Occipital lobe (tissue), 2 donors: ENCODE results near the gene CRYBG2. TPM values are rescaled to one million over a fixed set of nuclear protein-coding genes. Genes with fewer than 3 reads are reported as not detected.
"Not testable (repeated sequence)": the region's sequence is repeated elsewhere in the genome, so short reads cannot be mapped to it uniquely, and the experiment has no call there.

Experiments
- DNase-seq: peaks from one replicate; lab custom pipeline; 2025; lab: John Stamatoyannopoulos, UW
- total RNA-seq: library from RNA; depleted of rRNA; stranded (reverse); fragments of >200 nt; gene quantifications from one replicate; pipeline ENCODE4 v1.2.3, GENCODE V29; 2014

CRYBG2 gene
- total RNA-seq, 1 donor from 2014 or later = 1.1 TPM

DNA sequence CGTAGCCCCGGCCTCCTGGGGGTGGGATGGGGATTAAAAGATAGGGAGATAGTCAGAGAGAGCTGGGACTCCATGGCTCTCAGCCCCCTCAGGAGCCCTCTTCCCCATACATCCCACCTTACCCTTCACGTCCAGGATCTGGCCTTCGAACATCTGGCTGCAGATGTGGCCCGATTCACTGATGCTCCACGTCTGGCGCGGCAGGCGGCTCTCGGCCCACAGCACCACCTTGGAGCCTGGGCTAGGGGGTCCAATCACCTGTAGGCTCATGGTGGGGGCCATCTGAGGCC, 31.9 kb downstream of the CRYBG2 start:
- no peak for DNase-seq

DNA sequence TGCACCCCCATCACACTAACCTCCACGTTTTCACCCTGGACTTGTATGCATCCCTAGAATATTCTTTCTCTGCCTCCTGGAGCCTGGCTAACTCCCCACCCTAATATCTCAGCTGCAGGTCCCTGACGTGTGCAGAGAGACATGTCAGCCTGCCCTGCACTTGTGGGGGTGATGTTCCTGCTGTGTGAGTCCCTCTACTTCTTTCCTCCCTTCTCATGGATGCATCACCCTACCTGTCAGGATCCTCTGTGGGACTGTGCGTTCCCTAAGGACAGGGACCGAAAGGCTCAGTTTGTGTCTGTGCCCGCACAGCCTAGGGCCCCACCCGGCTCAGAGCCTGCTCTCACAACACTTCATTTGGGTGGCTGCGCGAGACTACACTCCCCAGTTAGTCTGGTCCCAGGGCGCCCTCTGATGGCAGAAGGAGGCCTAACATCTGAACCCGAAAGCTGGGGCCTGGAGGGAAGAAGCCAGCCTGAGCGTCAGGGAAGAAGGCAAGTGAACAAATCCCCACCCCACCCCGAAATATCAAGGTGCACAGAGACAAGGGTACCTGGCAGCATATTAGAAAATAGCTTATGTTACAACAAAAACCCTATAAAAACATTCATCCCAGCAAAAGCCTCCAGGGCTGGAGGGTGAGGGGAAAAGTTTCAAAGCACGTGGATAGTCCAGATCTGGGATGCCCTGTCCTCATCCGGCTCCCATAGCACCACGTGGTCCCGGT, 32.5 kb downstream of the CRYBG2 start:
- DNase-seq = peak; percentile 89

DNA sequence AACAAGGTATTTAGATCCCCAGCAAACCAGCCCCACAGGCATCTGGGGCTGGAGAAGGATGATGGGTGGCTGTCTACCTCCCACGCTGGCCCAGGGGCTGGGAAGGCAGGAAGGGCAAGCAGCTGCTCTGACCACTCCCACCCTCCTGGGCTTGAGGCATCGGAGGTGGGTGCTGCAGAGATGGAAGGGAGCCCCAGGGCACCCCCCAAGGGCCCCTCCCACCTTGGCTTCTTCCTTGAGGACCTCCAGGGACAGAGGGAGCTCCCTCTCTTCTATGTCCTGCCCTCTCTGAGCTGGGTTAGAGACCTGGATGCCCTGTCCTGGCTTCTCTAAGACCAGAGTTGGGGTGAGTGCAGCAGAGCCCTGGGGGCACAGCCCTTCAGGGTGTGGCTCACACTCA, 33.0 kb downstream of the CRYBG2 start:
- no peak for DNase-seq

DNA sequence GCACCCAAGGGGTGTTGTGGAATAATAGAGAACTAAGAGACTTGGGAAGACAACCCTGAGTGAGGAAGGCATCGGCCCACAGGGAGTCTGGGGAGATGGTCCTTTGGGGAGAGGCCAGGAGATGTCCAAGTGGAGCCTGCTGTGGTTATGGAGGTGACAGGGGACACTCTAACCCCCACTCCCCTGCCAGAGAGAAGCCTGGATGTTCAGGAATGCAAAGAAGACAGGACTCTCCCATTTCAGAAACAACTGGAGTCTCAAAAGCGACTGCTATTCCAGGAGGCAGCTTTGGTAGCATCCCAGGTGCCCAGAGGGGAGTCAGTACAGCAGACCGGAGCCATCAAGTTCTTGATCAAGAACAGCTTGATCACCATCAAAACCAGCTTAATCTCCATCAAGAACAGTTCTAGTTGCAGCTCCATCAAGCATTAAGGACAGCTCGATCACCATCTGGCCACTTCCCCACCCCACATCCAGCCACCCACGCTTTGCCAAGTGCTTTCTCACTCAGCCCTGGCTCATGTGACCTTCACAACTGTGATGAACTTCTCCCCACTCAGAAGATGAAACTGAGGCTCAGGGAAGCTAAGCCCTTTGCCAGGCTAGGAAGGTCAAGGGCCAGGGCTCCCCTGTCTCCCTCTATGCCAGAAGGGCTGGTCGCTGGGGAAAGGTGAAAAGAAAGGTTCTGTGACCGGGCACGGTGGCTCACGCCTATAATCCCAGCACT, 35.4 kb downstream of the CRYBG2 start:
- no peak for DNase-seq

DNA sequence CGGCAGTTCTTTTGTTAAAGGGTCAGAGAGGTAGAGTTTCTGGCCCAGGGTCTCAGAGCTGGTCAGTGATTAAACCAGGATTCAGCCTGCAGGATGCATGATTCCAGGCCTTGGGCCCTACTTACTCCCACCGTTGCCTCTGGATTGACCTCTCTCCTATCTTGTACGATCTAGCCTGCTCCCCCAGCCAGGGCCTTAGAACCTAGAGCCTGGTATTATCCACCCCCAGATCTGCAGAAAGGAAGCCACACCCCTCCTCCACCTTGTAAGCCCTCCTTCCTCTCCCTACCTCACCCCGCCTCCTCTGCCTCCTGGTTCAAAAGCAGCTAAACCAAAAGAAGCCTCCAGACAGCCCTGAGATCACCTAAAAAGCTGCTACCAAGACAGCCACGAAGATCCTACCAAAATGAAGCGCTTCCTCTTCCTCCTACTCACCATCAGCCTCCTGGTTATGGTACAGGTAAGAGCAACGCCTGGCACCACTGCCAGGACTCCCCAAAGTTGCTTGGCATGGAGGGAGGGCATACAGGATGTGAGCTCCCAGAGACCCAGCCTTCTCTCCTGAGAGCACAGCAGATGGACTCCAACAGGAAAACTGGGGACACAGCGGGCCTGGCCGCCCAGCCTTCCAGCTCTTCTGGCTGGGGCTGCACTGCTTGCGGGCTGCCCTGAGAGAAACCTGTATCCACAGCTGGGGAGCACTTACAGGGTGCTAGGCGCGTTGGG, 36.2 kb downstream of the CRYBG2 start, which contains the start of gene CD52:
TSS of gene CD52 (plus strand) at position 347 of the 726 bp plus-strand sequence. CDS start at position 407, 60 bp downstream.
- DNase-seq = no peak

DNA sequence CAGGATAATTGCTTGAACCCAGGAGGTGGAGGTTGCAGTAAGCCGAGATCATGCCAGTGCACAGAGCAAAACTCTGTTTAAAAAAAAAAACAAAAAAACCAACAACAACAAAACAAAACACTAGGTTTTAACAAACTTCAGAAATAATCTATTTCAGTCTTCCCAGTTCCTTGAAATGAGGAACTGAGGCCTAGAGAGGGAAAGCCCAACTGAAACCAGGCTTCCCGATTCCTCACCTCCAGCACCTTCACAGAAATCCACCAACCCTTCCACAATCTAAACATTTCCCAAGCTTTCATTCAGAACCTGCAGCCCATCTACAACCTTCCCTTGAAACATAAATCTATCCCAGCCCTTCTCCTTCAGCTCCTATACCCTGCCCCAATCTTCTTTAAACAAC, 36.8 kb downstream of the CRYBG2 start:
- DNase-seq = no peak

DNA sequence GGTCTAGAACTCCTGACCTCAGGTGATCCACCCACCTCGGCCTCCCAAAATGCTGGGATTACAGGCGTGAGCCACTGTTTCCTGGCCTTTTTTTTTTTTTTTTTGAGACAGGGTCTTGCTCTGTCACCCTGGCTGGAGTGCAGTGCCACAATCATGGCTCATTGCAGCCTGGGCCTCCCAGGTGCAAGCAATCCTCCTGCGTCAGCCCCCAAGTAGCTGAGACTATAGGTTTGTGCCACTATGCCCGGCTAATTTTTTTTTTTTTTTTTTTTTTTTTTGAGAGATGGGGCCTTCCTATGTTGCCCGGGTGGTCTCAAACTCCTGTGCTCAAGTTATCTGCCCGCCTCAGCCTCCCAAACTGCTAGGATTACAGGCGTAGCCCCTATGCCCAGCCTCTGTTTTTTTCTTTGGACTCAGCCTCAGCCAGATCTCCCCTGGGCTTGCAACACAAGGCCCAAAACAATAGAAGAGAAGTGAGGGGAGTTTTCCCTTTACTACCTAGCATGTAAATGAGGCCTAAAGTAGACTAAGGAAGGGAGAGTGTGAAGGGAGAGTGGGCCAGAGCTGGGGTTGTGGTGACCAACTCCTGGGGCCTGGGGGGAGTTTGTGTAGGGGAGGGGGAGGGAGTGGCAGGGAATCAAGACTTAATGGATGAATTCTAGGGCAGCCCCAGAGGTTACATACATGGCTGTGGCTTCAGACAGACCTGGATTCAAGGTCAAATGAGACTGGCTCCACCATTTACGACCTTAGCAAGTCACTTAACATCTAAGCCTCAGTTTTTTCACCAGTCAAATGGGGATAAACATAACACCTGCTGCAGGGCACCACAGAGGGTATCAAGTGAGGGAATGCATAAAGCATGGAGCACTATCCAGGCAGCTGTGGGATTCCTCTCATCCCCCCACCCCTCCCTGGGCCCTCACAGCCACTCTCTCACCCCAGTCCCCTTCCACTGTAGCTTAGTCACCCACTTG, 37.8 kb downstream of the CRYBG2 start:
- DNase-seq = no peak

DNA sequence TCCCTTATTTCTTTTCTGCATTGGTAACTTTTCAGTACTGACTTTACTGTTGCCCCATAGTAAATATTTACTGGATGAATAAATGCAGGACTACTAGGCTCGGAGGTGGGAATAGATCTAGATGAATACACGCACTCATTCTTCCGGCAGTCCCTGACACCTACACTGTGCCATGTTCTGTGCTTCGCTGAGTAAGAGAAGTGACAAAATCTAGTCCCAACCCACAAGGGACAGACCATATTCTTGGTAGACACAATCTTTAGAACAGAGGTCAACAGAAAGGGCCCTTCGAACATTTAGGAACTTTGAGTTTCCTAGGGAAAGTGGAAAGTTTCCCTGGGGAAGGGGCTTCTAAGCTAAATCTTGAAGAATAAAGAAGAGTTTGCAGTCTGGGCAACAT, 39.4 kb downstream of the CRYBG2 start:
- DNase-seq = no peak

DNA sequence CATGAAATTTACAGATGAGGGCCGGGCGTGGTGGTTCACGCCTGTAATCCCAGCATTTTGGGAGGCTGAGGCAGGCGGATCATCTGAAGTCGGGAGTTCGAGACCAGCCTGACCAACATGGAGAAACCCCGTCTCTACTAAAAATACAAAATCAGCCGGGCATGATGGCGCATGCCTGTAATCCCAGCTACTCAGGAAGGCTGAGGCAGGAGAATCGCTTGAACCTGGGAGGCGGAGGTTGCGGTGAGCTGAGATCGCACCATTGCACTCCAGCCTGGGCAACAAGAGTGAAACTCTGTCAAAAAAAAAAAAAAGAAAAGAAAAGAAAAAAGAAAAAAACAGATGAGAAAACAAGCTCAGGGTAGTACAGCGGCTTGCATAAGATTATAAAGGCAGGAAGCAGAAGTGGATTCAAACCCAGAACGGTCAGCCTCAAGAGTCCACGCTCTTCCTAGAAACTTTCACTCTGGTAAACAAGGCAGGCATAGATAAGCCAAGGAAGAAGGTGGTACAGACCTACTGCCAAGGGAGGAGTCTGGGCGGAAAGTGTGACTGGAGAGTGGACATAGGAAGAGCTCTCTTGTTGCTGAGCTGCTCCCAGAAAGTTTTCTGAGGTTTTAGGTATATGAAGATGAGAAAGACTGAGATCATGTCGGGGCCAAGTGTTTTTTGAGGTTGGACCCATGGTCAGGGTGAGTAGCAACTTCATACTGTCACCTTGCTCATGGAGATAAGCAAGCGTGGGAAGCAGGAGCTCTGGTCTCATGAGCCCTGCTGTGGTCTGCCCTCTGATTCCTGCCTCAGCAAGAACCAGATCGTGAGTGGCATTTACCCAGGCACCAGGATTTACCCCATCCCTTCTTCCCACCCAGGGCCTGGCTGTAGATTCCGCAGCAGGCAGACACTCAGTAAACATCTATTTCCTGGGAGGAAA, 45.7 kb downstream of the CRYBG2 start:
- not testable (repeated sequence) for DNase-seq

DNA sequence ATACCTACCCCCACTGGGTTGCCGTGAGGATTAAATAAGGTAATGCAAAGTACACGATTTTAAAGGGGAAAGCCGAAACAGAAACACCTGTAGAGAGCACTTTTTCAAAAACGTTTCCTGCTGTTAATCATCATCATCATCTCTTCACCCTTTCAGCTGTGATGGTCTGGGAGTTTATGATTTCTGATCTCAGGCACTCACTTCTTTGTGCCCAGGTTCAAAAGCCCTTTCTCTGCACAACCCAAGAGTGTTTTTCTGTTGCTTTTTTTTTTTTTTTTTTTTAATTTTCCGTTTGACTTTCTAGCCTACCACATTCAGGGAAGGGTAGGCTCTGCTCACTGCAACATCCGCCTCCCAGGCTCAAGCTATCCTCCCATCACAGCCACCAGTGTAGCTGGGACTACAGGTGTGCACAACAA, 46.6 kb downstream of the CRYBG2 start:
- no peak for DNase-seq

DNA sequence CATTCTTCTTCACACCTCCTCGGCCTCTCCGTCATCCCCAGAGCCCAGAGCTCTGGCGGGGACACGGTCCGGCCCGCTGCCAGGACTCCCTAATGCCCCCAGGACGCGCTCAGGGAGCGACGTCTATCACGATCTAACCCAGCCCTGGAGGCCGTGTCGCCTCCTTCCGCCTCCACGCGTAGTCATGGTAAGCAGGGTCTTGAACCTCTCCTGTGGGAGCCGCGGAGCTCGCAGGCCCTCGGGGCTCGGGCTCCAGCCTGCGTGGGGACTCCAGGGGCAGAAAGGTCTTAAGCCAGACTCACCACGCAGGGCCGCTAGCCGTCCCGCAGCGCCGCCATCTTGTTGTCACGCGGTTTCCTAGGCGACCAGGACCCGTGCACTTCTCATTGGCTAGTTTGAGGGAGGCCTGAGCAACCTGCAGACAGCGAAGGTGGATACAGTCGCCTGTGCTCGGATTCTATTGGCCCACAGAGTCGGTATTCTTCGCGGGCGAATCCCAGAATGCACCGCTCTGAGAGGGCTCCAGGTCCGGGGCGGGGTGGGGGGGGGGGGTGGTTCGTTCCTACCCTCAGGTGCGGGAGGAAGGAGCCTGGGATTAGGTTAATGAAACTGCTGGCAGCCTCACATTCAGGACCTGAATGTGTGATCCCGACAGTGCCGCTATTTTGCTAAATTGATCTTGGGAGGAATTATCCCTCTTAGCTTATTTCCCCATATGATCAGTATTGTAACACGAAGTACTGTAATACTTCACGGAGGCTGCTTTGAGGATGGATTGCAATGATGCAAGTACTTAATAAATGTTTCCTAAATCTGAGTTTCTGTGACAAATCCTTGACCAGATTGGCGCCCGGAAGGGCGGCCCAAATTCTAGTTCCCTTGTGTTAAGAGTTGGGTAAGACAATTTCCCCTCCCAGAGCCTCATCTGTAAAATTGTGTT, 47.4 kb downstream of the CRYBG2 start, which contains the start of gene UBXN11:
TSS of gene UBXN11 (minus strand) at position 347 of the 940 bp plus-strand sequence. CDS start 3,753 bp downstream, outside the sequence.
- peak; percentile 89 for DNase-seq

DNA sequence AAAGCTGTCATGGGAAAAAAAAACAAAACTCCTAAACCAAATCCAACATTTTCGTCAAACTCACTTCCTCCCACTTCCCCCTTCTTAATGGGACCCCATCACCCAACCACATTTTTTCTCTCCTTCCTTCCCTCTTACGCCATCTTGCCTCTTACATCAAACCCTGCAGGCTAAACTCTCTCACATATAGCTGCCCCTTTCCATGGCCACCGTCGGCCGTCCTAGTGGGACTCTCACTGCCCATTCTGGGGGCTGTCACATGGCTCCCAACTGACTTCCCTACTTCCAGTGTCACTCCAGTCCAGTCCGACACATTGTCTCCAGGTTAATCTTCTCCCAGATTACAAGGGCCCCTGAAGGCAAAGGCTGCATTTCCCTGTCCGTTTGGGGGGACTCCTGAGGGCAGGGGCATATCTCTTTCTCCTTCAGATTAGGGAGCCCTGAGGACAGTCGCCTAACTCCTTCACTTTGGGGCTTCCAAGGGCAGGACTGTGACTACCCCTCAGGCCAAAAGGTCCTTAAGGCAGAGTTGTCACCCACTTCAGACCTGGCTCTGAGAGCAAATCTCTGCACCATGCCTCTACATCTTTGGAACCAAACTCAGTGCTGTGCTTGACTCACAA, 48.2 kb downstream of the CRYBG2 start:
- no peak for DNase-seq

DNA sequence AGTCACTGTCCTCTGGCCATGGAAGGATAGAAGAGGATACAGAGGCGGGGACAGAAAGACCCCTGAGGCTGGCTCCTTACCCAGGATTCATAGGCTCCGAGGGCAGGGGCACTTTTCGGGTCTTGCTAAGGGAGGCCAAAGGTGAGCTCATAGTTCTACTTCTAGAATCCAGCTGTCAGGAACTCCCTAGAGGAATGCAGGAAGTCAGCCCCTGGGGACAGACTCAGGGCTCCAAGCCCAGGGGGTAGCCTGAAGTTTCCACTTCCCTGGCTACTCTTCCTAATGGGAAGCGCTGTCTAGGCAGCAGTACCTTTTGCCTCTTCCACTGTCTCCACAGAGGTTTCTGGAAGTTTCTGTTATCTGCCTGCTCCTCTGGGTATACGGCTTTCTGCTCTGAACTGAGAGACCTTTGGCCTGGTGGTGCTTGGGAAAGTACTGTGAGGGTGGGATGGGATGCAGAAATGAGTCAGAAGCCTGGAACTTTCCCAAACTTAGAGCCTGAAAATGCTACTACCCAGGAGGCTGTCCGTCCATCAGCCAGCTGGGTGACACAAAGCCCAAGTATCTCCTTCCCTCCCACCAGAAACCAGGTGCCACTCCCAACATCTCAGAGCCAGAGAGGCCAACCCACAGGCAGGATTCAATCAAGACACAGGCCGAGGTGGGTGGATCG, 51.1 kb downstream of the CRYBG2 start:
- no peak for DNase-seq

DNA sequence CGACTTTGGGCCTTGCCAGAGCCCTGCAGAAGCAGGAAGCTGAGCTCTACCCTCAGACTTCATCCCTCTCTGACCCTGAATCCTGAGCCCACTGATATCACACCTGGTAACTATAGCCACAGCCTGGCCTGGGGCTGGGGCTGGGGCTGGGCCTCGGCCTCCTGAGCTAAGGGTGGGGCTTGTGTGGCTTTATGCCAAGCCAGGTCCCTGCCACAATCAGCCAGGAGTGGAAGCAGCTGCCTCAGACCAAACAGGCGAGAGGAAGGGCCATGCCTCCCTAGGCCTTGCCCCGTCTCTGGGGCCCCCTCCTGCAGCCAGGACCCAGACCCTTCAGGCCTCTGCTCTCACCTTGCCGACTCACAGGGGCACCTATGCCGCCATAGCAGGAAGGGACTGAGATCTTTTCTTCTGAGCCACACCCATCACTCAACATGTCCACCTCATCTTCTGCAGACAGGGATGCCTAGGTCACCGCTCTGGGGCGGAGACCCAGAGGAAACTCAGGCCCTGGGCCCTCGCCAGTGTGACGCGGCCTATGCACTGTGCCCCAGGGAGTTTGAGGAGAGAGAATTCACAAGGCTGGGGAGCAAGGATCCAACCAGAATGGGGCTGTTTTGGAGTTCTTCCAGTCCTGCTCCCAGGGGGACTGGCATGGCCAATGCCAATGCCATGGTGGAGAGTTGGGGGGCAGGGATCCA, 53.2 kb downstream of the CRYBG2 start:
- no peak for DNase-seq

DNA sequence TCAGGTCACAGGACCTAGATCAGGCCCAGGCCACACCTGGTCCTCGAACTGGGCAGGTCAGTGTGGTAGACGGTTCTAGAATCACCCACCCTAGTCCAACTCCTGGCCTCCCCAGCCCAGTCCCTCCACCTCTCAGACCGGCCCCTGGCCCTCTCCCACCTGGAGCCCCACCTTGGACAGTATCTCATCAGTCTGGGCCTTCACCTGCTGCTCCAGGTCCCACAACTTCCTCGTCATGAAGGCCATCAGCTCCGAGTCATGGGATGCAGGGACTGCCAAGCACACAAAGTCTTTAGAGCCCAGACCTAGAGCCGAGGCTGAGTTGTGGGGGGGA, 56.2 kb downstream of the CRYBG2 start:
- DNase-seq = no peak

DNA sequence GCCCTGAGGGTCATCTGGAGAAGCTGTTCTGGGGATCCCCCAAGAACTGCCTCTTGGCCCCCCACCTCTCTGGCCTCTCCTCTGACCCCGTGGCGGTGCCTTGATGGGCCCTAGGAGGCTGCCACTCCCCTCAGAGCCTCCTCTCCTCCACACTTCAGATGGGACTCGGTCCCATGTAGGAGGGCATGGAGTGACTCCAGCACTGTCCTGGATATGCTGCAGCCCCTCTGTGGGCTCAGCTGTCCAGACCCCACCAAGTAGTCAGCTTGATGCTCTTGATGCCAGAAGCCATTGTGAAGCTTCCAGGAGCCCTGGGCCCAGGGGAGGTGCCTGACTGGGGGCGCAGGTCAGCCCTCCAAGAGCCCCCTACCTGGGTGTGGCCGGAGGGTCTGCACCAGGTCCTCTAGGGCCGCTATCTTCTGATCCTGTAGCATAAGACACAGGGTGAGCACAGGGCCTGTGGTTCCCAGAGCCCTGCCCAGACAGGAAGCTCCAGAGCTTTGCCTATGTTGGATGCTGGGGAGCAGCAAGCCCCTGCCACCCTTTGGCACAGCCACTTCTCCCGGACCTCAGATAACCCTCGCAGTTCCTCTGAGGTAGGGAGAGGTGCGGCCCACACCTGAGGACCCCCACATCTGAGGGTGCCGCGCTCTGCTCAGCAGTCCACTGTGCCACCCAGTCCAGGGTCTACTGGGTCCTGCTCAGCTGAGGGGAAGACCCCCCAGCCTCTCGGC, 56.7 kb downstream of the CRYBG2 start:
- DNase-seq = no peak
